Thoracic aorta endothelial cell (primary cell): ENCODE measurements around the gene GCDH. TPM values are rescaled to one million over a fixed set of nuclear protein-coding genes. Genes with fewer than 3 reads are reported as not detected.

ENCODE experiments used
- small RNA-seq: library from RNA; depleted of rRNA; stranded (forward); fragments of <200 nt; gene quantifications from one replicate; pipeline ENCODE3, GENCODE V24; 2012
- total RNA-seq: library from RNA; depleted of rRNA; stranded (reverse); fragments of >200 nt; gene quantifications from 2 replicates; pipeline ENCODE4 v1.2.3, GENCODE V29; 2012

Gene GCDH
- 29.9 and 38.1 TPM in 2 replicates for total RNA-seq

DNA sequence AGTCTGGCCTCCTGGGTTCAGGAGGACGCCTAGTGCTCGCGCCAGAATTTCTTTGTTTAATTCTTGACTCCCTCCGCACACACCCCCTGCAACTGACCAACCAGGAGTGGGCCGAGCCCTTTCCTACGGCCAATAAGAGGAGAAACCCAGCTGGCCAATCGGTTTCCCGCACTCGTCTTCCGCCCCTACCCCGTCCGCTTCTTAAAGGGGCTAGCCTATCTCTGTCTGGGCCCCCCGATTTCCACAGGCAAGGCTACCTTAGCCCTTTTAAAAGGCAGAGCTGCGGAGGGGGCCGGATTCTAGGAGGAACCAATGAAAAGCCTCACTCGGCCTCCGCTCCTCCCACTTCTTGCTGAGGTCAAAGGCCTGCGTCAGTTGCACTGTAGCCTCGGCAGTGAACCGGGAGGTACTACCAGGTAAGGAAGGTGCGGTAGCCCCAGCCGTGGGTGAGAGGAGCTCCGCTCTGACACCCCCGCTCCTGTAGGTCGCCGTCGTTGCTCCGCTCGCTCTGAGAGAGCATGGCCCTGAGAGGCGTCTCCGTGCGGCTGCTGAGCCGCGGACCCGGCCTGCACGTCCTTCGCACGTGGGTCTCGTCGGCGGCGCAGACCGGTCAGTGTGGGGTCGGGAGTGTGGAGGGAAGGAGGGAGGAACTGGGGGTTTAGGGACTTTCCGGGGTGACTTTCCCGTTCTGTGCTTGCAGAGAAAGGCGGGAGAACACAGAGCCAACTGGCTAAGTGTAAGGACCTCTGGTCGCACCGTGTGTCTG lies at the start of gene GCDH:
Gene GCDH, plus strand, starts transcription at position 374 of the 766 bp plus-strand sequence. Its CDS starts 145 bp downstream, at position 519.

DNA sequence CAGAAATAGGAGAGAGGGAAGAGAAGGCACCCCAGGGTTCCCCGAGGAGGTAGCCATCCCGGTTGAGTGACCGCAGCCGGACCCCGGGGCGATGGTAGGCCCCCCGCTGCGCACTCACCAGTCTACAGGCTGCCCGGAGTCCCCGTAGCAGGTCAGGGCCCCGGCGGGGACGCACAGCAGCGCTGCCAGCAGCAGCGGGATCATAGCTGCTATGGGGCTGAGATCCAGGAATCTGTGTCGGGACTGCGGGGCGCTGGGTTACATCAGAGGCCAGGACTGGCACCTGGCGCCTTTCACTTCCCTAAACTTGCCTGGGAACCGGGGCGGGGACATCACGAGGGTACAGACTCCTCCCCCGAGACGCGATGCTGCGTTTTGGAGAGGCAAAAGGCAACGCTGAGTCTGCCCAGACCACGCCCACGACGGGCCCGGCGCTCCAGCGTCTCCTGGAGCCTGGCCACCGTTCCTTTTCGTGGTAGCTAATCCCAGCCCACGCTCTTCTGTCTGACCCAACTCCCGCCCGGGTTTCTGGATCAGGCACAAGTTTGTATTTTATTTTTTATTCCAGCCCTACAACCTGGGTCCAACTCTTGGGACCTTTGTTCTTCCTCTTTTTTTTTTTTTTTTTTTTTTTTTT lies 9.7 kb upstream of the GCDH start, which contains the start of gene DNASE2:
Gene DNASE2, minus strand, starts transcription at position 278 of the 637 bp plus-strand sequence. Its CDS starts 74 bp downstream, at position 204.

DNA sequence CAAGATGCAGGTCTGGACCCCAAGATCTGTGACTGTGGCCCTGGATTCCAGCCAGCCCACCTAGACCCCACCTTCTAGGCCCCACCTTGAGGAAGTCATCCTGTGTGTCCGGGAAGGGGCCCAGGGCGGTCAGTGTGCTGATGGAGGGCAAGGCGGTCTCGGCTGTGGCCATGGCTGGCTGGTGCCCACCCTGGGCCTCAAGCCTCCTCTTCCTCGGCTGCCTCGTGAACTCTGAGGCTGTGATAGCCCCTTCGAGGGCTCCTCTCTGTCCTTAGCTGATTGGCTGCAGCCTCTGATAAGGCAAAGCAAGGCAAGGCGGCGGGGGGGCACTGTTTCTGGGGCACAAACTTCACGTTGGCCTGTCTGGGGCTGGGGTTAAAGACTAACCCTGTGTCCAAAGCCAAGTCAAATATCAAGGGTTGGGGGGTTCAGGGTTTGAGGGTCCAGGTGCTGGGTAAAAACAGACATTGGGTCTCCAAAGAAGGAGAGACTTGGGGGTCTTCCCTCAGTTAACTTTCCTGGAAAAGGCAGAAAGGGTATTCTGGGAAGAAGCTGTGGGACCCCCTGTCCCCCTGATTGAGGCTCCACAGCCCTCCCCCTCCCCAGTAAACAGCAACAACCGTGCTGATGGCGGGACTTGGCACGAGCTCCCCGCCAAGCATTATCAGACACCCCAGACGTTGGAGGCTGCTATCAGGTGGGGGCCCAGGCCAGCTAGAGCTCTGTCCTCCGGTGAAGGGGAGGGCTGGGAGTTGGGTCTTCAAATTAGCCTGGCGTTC lies 3.8 kb upstream of the GCDH start, which contains the start of gene KLF1:
Gene KLF1, minus strand, starts transcription at position 233 of the 779 bp plus-strand sequence. Its CDS starts 61 bp downstream, at position 172.

DNA sequence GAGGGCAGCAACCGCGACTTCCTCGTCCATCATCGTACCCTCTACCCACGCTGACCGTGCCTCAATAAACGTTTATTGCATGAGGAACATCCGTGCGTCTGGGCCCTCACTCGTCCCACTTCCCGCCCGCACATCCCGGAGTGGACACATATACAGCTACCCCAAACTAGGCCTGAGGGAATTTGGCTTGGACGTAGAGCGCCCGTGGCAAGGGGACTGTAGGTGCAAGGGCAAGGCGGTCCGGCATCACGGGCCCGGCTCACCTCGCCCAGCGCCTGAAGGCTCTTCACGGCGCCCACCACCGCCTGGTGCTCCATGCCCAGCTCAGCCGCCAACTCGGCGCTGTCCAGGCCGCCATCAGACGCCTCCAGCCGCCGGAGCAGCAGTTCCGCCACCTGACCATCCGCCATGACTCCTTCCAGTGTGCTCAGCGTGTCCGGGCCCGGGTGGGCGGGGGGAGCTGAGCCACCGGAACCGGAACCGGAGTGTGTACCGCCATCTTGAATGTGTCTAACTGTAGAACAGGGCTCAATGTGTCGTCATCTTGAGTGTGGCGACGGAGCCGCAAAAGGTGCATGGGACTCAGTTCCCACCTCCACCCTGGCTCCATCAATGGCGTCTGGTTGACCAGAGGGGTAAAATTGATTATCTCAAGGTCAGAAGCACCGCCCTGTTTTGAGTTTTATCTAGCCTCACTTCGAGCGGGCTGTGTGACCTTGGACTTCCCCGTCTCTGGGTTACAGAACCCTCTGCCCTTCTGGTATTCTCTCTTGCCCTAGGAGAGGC lies 42.5 kb downstream of the GCDH start, which contains the start of gene FARSA:
Gene FARSA, minus strand, starts transcription at position 425 of the 786 bp plus-strand sequence. Its CDS starts 15 bp downstream, at position 410.

DNA sequence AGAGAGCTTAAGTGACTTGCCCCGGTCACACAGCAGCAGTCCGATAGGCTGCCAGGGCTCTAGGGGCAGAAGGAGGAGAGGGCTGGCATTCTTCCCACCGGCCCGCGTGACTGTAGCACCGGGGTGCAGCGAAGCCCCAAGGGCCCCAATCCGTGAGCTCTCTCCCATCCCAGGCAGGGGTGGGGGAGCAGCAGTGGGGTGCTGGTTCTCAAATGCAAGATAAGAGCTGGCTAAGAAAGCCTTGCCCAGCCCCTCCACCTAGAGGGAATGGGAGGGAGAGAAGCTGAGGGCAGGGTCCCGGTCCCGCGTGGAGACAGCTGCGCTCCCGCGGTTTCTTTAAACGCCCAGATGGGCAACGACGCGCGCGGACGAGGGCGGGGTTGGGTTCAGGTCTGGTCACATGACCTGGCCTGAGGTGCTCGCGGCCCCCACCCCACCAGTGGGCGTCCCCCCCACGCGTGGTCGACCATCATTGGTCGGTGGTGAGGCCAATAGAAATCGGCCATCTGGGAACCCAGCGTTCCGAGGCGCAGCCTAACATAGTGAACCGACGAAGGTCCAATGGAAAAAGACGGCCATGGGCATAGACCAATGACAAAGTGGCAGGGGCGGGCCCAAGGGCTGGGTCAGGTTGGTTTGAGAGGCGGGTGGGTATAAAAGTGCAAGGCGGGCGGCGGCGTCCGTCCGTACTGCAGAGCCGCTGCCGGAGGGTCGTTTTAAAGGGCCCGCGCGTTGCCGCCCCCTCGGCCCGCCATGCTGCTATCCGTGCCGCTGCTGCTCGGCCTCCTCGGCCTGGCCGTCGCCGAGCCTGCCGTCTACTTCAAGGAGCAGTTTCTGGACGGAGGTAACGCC lies 47.2 kb downstream of the GCDH start, which contains the start of gene CALR:
Gene CALR, plus strand, starts transcription at position 683 of the 852 bp plus-strand sequence. Its CDS starts 71 bp downstream, at position 754.

DNA sequence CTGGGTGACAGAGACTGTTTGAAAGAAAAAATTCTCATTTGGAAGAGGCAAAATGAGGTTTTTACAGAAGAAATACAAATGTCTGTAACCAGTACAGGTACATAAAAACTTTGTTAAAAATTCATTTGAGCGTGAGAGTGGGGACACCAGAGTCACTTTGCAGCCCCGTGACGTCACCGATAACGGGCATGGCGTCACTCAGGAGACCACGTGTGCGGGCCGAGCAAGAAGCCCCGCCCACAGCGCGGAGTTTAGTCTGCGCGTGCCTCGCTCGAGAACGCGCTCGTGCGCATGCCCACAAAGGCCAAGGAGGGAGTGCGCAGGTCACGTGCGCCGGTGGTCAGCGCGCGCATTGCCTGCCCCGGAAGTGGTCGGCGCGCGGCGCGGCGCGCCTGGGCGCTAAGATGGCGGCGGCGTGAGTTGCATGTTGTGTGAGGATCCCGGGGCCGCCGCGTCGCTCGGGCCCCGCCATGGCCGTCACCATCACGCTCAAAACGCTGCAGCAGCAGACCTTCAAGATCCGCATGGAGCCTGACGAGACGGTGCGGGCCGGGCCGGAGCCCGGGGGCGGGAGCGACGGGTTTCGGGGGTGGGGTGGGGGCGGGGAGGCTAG lies 54.6 kb downstream of the GCDH start, which contains the start of gene RAD23A:
Gene RAD23A, plus strand, starts transcription at position 384 of the 613 bp plus-strand sequence. Its CDS starts 87 bp downstream, at position 471.

Small RNAs within 50 kb of the gene (small RNA-seq; reads per million reads assigned to genes)
- gene MIR5695 (not detected), gene MIR6515 (0.98 reads per million, percentile 18 among the genes with 10 or more reads in this experiment), gene MIR6794 (not detected)

Other genes with a start within 250 kb of the GCDH start
- 25.9 and 29.6 TPM in 2 replicates for gene MAN2B1, start 224.4 kb upstream of the GCDH start, total RNA-seq
- 5.9 and 6.4 TPM in 2 replicates for gene WDR83, start 224.4 kb upstream of the GCDH start, total RNA-seq
- 41.6 and 48.0 TPM in 2 replicates for gene DHPS, start 209.3 kb upstream of the GCDH start, total RNA-seq
- gene GNG14, start 203.2 kb upstream of the GCDH start, total RNA-seq = not detected in 2 replicates
- 11.3 and 12.9 TPM in 2 replicates for gene FBXW9, start 194.5 kb upstream of the GCDH start, total RNA-seq
- gene TNPO2, start 167.2 kb upstream of the GCDH start, total RNA-seq = 37.1 and 43.5 TPM in 2 replicates
- gene TRIR, start 156.5 kb upstream of the GCDH start, total RNA-seq = 139 and 174 TPM in 2 replicates
- gene GET3, start 153.7 kb upstream of the GCDH start, total RNA-seq = 70.3 and 81.7 TPM in 2 replicates
- gene BEST2, start 139.4 kb upstream of the GCDH start, total RNA-seq = not detected in 2 replicates
- gene HOOK2, start 115.6 kb upstream of the GCDH start, total RNA-seq = 8.4 and 8.8 TPM in 2 replicates
- gene JUNB, start 99.7 kb upstream of the GCDH start, total RNA-seq = 36.0 and 37.8 TPM in 2 replicates
- gene PRDX2, start 89.4 kb upstream of the GCDH start, total RNA-seq = 192 and 196 TPM in 2 replicates
- gene THSD8, start 89.1 kb upstream of the GCDH start, total RNA-seq = 0.53 TPM in 1 of 2 replicates, not detected in the other
- gene RNASEH2A, start 84.6 kb upstream of the GCDH start, total RNA-seq = 30.5 and 31.0 TPM in 2 replicates
- not detected in 2 replicates for gene RTBDN, start 56.6 kb upstream of the GCDH start, total RNA-seq
- gene MAST1, start 52.6 kb upstream of the GCDH start, total RNA-seq = 0.22 and 0.53 TPM in 2 replicates
- 12.1 and 20.0 TPM in 2 replicates for gene DNASE2, start 9.7 kb upstream of the GCDH start, total RNA-seq
- gene KLF1, start 4.0 kb upstream of the GCDH start, total RNA-seq = not detected in 2 replicates
- 0.07 TPM in 1 of 2 replicates, not detected in the other for gene SYCE2, start 28.1 kb downstream of the GCDH start, total RNA-seq
- gene FARSA, start 42.6 kb downstream of the GCDH start, total RNA-seq = 61.8 and 67.1 TPM in 2 replicates
- 1,763 and 1,853 TPM in 2 replicates for gene CALR, start 47.4 kb downstream of the GCDH start, total RNA-seq
- gene RAD23A, start 54.7 kb downstream of the GCDH start, total RNA-seq = 80.7 and 103 TPM in 2 replicates
- gene GADD45GIP1, start 66.1 kb downstream of the GCDH start, total RNA-seq = 30.1 and 32.4 TPM in 2 replicates
- not detected in 2 replicates for gene DAND5, start 78.4 kb downstream of the GCDH start, total RNA-seq
- 34.7 and 36.3 TPM in 2 replicates for gene NFIX, start 104.3 kb downstream of the GCDH start, total RNA-seq
- gene LYL1, start 211.7 kb downstream of the GCDH start, total RNA-seq = 50.1 and 52.8 TPM in 2 replicates
- 35.6 and 36.4 TPM in 2 replicates for gene TRMT1, start 225.6 kb downstream of the GCDH start, total RNA-seq
- 66.6 and 89.4 TPM in 2 replicates for gene NACC1, start 227.1 kb downstream of the GCDH start, total RNA-seq